PC-9 (cell line): ENCODE results near the gene KLHL26. TPM values are rescaled to one million over a fixed set of nuclear protein-coding genes. Genes with fewer than 3 reads are reported as not detected.
A peak's percentile ranks its signal among the peaks of the same experiment; 100 is the strongest.

ENCODE experiments used
- BruUV-seq: library from RNA; stranded (reverse); fragments of 400-500 nt; replicated peaks from 2 replicates; lab custom pipeline; 2021; lab: Mats Ljungman, UMichigan
- CTCF ChIA-PET: fragments of 300-600 bp; sonication (Branson Sonifier 250); formaldehyde crosslinking; loops from one replicate; lab custom pipeline; 2022; ENCODE audit warnings: antibody characterized with exemption; lab: Charles Lee
- POLR2A ChIA-PET: fragments of 300-600 bp; sonication (Branson Sonifier 250); formaldehyde crosslinking; loops from one replicate; lab custom pipeline; 2022; ENCODE audit warnings: antibody characterized with exemption; ENCODE audit not compliant: unreplicated experiment; lab: Charles Lee
- DNase-seq, 2 experiments: peaks; one replicate each; pipeline versions ENCODE4 v3.0.0 to v3.0.0-alpha.2; 2015 to 2022; ENCODE audit warnings: mixed read lengths in 1 of 2
- H2AFZ ChIP-seq: fragments of 200-600 bp; sonication (generic); 2 replicates; pipeline ENCODE4 v1.8.1; 2017; ENCODE audit warnings: antibody characterized with exemption
- H3F3A ChIP-seq: fragments of 200-600 bp; sonication (generic); 2 replicates; pipeline ENCODE4 v1.8.1; 2017; ENCODE audit warnings: antibody characterized with exemption, mild to moderate bottlenecking, low read depth; ENCODE audit not compliant: insufficient read depth
- H3K27ac ChIP-seq: fragments of 200-600 bp; sonication (generic); 2 replicates; pipeline ENCODE4 v1.6.1; 2016; ENCODE audit warnings: mixed run types
- H3K27me3 ChIP-seq: fragments of 200-600 bp; sonication (generic); 2 replicates; pipeline ENCODE4 v1.6.1; 2016; ENCODE audit warnings: low read depth, mixed run types; ENCODE audit not compliant: insufficient read depth
- H3K36me3 ChIP-seq: fragments of 200-600 bp; sonication (generic); 2 replicates; pipeline ENCODE4 v1.6.1; 2016; ENCODE audit warnings: low read depth, mixed run types
- H3K4me1 ChIP-seq: fragments of 200-600 bp; sonication (generic); replicated peaks from 2 replicates; pipeline ENCODE4 v1.6.1; 2016; ENCODE audit warnings: mixed run types; ENCODE audit not compliant: insufficient read depth
- H3K4me2 ChIP-seq: fragments of 200-600 bp; sonication (generic); 2 replicates; pipeline ENCODE4 v1.6.1; 2017; ENCODE audit warnings: mixed run types
- H3K4me3 ChIP-seq: fragments of 200-600 bp; sonication (generic); 2 replicates; pipeline ENCODE4 v1.6.1; 2016; ENCODE audit warnings: mixed run types
- H3K79me2 ChIP-seq: fragments of 200-600 bp; sonication (generic); 2 replicates; pipeline ENCODE4 v1.6.1; 2017; ENCODE audit warnings: low read depth, mixed run types
- H3K9me2 ChIP-seq: fragments of 200-600 bp; sonication (generic); 2 replicates; pipeline ENCODE4 v1.8.1; 2017; ENCODE audit warnings: mild to moderate bottlenecking; ENCODE audit not compliant: insufficient read depth
- H3K9me3 ChIP-seq: fragments of 200-600 bp; sonication (generic); 2 replicates; pipeline ENCODE4 v1.8.1; 2016; ENCODE audit warnings: low read depth; ENCODE audit not compliant: insufficient read depth
- H4K20me1 ChIP-seq: fragments of 200-600 bp; sonication (generic); 2 replicates; pipeline ENCODE4 v1.8.1; 2017; ENCODE audit not compliant: insufficient read depth
- EZH2 ChIP-seq: fragments of 200-600 bp; sonication (generic); IDR thresholded peaks from 2 replicates; pipeline ENCODE4 v1.8.0; 2017; ENCODE audit warnings: antibody characterized with exemption, low read depth
- intact Hi-C: fragments of 100-400 bp; cut with micrococcal nuclease; formaldehyde crosslinking; loops from one replicate; pipeline ENCODE4 v1.10.0; 2022; ENCODE audit not compliant: unreplicated experiment
- total RNA-seq: library from RNA; stranded (reverse); gene quantifications from 2 replicates; pipeline ENCODE4 v1.2.3, GENCODE V29; 2021
- TF ChIP-seq, protein P1 (sequence below): fragments of 200-600 bp; sonication (generic); conservative IDR thresholded peaks from 2 replicates; pipeline ENCODE4 v1.6.1; 2017; ENCODE audit warnings: mixed run types, antibody characterized with exemption, mild to moderate bottlenecking, moderate library complexity

KLHL26 gene
- total RNA-seq, 1 experiment from 2014 or later = 11.8 TPM

- no peaks in the 10 kb centered on the region for H3K9me3 ChIP-seq
- H3K4me1 ChIP-seq = peaks cover 12% of the 10 kb centered on the region; the same call in 1 of the 2 replicates
These were observed 60.9 kb downstream of the KLHL26 start for GRCh38 chr19:18697680-18698079.

DNA sequence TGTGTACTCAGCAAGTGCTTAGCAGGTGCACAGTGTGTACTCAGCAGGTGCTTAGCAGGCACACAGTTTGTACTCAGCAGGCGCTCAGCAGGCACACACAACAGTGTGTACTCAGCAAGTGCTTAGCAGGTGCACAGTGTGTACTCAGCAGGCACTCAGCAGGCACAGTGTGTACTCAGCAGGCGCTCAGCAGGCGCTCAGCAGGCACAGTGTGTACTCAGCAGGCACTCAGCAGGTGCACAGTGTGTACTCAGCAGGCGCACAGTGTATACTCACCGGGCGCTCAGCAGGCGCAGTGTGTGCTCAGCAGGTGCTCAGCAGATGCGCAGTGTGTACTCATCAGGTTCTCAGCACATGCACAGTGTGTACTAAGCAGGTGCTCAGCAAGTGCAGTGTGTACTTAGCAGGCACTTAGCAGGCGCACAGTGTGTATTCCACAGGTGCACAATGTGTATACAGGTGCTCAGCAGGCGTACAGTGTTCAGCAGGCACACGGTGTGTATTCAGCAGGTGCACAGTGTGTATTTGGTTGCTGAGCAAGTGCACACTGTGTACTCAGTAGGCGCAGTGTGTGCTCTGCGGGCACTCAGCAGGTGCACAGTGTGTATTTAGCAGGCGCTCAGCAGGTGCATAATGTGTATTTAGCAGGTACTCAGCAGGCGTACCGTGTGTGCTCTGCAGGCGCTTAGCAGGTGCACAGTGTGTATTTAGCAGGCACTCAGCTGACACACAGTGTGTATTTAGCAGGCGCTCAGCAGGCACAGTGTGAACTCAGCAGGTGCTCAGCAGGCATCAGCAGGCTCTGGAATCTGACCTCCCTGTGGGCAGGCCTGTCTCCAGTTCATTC lies 61.7 kb downstream of the KLHL26 start:
- Histone ChIP-seq H3K4me1 (peaks cover 12% of the 10 kb centered on the region; the same call in 1 of the 2 replicates), H3K4me3 (no peak overlapping the region), H3K27me3 (no peaks in the 10 kb centered on the region), H3F3A (peaks cover 8% of the 10 kb centered on the region; the same call in 1 of the 2 replicates), H3K79me2 (peaks cover 21% of the 10 kb centered on the region; the same call in 1 of the 2 replicates), H3K27ac (no peak overlapping the region), H3K4me2 (no peak overlapping the region), H3K9me2 (no peaks in the 10 kb centered on the region), H3K36me3 (no peaks in the 10 kb centered on the region), H2AFZ (no peak overlapping the region), H4K20me1 (peaks cover 44% of the 10 kb centered on the region), H3K9me3 (no peaks in the 10 kb centered on the region)
- TF ChIP-seq EZH2 = no peak
- TF ChIP-seq, protein P1, sequence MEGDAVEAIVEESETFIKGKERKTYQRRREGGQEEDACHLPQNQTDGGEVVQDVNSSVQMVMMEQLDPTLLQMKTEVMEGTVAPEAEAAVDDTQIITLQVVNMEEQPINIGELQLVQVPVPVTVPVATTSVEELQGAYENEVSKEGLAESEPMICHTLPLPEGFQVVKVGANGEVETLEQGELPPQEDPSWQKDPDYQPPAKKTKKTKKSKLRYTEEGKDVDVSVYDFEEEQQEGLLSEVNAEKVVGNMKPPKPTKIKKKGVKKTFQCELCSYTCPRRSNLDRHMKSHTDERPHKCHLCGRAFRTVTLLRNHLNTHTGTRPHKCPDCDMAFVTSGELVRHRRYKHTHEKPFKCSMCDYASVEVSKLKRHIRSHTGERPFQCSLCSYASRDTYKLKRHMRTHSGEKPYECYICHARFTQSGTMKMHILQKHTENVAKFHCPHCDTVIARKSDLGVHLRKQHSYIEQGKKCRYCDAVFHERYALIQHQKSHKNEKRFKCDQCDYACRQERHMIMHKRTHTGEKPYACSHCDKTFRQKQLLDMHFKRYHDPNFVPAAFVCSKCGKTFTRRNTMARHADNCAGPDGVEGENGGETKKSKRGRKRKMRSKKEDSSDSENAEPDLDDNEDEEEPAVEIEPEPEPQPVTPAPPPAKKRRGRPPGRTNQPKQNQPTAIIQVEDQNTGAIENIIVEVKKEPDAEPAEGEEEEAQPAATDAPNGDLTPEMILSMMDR = no peak
- BruUV-seq = no TSS peak
- ChIA-PET CTCF (interaction anchor here (0.6 kb wide), 1 partner anchor 1171 kb away, joined by 5 read pairs; no protein-coding TSS in a partner anchor), POLR2A (no interaction called here)
- DNase-seq = no peak
- intact Hi-C loops = no loop called here

More at GRCh38 chr19:18697680-18698079, 60.9 kb downstream of the KLHL26 start:
- CTCF ChIA-PET = interaction anchor here (0.6 kb wide), 1 partner anchor 1171 kb away, joined by 5 read pairs; no protein-coding TSS in a partner anchor
- TF ChIP-seq, protein P1 = no peak
- no peak for TF ChIP-seq EZH2
- no peaks in the 10 kb centered on the region for H3K27me3 ChIP-seq
- intact Hi-C loops = no loop called here
- no peak overlapping the region for H3K4me2 ChIP-seq
- no TSS peak for BruUV-seq
- no peak overlapping the region for H3K4me3 ChIP-seq
- H4K20me1 ChIP-seq = peaks cover 41% of the 10 kb centered on the region
- no peaks in the 10 kb centered on the region for H3K36me3 ChIP-seq
- no peak for DNase-seq
- H3K27ac ChIP-seq = no peak overlapping the region
- H3K9me2 ChIP-seq = no peaks in the 10 kb centered on the region
- H2AFZ ChIP-seq = no peak overlapping the region
- H3F3A ChIP-seq = peaks cover 8% of the 10 kb centered on the region; the same call in 1 of the 2 replicates
- POLR2A ChIA-PET = no interaction called here
- H3K79me2 ChIP-seq = peaks cover 21% of the 10 kb centered on the region; the same call in 1 of the 2 replicates

GRCh38 chr19:18699403-18700054 lies 62.7 kb downstream of the KLHL26 start:
- peaks cover 47% of the 10 kb centered on the region for H4K20me1 ChIP-seq
- no peaks in the 10 kb centered on the region for H3K27me3 ChIP-seq
- DNase-seq = peak in 1 of 2 experiments; percentile 33
- ChIA-PET POLR2A (no interaction called here), CTCF (no interaction called here)
- H3K4me3 ChIP-seq = no peak overlapping the region
- no peaks in the 10 kb centered on the region for H3K36me3 ChIP-seq
- peaks cover 8% of the 10 kb centered on the region; the same call in 1 of the 2 replicates for H3F3A ChIP-seq
- TF ChIP-seq, protein P1 = no peak
- no peak for TF ChIP-seq EZH2
- no peaks in the 10 kb centered on the region for H3K9me3 ChIP-seq
- intact Hi-C loops = no loop called here
- H3K79me2 ChIP-seq = peaks cover 21% of the 10 kb centered on the region; the same call in 1 of the 2 replicates
- H3K4me2 ChIP-seq = no peak overlapping the region
- BruUV-seq = no TSS peak
- peaks cover 12% of the 10 kb centered on the region; the same call in 1 of the 2 replicates for H3K4me1 ChIP-seq
- no peaks in the 10 kb centered on the region for H3K9me2 ChIP-seq
- no peak overlapping the region for H3K27ac ChIP-seq
- no peak overlapping the region for H2AFZ ChIP-seq
